Raji (cell line): ENCODE results near the gene TPRX1.

ENCODE experiments used
- POLR2A ChIP-seq: IDR thresholded peaks from 2 replicates; pipeline ENCODE4 v1.6.1; 2011; ENCODE audit warnings: low read depth, low read length, control low read depth; ENCODE audit not compliant: insufficient read depth

The TPRX1 gene

DNA sequence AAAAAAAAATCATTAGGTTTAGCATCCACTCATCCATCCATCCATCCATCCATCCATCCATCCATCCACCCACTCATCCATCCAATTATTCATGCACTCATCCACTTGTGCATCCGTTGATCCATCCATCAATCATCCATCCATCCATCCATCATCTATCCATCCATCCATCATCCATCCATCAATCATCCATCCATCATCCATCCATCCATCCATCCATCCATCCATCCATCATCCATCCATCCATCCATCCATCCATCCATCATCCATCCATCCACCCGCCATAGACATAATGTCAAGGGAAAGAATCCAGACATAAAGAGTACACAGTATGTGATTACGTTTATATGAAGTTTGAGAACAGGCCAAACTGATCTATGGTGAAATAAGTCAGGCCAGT, 34.8 kb downstream of the TPRX1 start:
- no peak for TF ChIP-seq POLR2A

DNA sequence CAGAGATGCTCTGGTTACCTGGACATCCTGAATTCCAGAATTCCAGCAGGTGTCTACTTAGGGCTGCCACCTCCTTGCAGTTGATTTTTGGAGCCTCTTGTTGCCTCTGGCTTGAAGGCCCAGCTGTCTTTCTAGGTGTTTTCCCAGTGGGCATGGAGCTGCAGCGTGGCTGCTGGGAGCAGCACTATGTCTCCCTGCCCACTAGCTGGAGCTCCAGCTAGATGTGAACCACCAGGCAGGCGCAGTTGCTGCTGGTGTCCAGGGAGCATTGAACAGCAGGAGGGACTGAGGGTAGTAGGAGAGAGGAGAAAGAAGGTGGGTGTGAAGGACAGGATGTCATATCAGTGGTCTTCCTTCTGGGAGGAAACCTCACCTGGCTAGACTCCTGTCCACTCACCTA, 35.7 kb downstream of the TPRX1 start:
- TF ChIP-seq POLR2A, result no peak

DNA sequence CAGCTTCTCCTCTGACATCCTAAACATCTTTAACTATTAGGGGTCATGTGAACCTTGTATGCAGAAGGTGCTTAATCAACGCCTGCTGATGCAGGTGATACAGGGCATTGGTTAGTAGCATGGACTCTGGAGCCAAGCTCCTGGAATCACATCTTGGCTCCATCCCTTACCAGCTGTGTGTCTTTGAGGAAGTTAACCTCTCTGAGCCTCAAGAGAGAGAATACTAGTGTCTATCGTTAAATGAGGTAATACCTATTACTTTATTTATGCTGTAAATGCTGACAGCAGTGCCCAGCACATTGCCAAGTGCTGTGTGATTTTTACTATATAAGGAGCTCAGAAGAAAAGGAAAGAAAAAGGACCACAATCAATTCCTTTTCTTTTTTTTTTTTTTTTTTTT, 37.0 kb downstream of the TPRX1 start:
- TF ChIP-seq POLR2A, result no peak

DNA sequence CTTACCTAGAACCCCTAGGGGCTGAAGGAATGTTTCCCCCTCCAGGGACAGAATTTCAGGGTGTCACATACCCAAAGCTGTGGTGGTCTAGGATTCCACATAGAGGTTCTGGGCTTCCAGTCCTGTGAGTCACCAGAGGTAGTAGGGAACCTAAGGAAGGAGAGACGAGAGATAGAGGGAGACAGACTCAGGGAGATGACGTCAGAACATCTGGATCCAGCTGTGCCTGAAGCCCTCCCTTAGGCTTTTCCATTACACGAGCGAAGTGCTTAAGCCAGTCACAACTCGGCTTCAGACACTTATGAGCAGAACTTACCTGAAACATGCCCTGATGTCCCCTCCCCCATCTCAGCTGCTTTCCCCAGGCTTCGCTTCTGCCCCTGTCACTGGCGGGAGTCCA, 37.7 kb downstream of the TPRX1 start:
- TF ChIP-seq POLR2A, result no peak

DNA sequence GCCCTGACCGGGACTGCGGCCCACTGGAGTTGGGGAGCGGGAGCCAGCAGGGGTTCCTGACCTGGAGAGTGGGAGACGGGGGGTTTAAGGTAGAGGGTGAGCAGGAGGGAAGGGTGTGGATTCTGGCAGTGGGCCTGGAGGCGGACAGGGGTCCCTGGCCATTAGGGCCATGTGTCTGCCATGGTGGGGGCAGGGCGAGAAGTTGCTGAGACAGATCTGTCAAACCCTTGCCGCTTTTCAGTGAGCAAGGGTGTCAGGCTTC, 38.1 kb downstream of the TPRX1 start:
- TF ChIP-seq POLR2A, result no peak

DNA sequence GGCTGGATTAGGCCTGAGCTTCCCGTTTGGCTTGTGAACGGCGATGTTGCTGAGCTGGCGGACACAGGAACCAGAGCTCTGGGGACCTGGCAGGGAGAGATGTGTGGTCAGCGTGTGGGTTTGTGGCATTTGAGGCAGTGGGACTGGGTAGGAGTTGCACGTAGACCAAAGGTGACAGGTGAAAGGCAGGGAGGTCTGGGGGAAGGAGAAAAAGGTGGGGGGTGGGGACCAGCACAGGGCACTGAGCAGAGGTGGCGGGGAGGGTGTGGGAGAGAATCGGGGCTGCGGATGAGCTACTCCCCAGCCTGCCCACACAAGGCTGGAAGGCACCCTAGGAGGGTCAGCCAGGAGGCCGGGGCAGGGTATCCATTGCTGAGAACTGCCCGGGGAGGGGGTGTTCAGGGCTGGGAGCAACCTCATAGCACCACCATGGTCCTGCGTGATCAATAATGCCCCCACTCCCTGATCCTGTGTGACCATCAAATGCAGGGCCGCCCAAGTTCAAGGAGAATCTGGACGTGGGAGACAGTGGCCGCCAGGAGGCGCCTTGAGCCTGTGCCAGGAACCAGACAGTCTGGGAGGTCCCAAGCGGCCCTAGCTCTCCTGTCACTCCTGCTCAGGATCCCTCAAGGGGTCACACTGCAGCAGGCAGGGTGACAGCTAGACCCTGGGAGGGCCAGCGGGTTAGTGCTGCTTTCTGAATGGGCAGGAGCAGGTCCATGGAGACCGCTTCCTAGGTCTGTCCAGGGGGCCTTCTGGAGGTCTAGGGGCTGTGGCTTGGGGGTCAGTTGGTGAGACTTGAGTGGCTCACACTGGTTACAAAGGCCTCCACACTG, 38.6 kb downstream of the TPRX1 start:
- no peak for TF ChIP-seq POLR2A

DNA sequence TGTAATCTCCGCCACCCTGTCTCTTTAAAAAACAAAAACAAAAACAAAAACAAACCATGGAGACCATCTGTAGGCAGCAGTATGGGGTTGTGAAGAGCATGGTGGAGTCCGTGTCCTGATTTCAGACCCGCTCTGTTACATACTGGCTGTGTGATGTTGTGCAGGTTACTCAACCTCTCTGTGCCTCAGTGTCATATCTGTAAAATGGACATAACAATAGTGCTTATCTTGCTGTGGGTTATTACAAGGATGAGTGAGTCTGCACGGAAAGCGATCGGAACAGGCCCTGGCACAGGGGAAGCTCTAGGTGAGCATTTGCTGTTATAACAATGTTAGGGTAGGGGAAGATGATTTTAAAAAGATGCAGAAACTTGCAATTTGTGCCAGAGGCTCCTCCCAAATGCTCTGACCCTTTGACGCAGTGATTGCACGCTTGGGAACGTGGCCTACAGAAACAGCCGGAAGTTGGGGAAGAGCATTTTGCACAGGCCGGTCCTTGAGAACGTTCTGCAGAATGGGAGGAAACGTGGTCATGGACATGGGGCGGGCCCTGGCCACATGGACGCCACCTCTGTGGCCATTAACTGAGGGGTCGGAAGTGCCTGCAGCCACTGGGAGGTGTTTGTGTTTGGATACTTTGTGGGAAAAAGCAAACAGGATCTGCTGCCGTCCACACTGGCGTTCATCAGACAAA, 41.6 kb downstream of the TPRX1 start:
- TF ChIP-seq POLR2A, result no peak

DNA sequence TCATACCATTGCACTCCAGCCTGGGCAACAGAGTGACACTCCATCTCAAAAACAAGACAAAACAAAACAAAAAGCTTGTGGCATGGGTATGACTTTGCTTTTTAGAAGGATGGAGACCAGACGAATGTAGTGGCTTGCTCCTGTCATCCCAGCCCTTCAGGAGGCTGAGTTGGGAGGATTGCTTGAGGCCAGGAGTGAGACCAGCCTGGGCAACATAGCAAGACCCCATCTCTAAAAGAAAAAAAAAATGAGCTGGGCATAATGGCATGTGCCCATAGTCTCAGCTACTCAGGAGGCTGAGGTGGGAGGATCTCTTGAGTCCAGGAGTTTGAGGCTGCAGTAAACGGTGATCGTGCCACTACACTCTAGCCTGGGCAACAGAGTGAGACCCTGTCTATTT, 42.2 kb downstream of the TPRX1 start:
- no peak for TF ChIP-seq POLR2A

DNA sequence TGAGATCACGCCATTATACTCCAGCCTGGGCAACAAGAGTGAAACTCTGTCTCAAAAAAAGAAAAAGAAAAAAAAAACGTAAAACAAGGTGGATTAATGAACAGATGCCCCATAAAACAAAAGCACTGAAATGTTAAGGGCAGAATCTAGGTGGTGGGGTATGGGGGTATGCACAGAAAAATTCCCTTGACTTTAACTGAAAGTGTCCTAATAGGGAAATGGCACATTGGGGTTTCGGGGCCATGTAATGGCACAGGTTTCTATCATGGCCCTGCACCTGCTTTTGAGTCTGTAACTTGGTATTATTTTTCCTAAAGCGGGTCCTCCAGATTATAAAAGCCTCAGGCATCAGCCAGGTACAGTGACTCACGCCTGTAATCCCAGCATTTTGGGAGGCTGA, 42.8 kb downstream of the TPRX1 start:
- TF ChIP-seq POLR2A, result no peak

DNA sequence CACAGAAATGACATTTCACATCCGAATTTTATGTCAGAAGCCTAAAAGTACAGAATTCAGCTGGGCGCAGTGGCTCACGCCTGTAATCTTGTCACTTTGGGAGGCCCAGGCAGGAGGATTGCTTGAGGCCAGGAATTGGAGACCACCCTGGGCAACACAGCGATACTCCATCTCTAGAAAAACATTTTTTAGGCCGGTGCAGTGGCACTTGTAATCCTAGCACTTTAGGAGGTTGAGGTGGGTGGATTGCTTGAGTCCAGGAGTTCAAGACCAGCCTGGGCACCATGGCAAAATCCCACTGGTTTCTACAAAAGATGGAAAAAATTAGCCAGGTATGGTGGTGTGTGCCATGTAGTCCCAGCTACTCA, 43.7 kb downstream of the TPRX1 start:
- TF ChIP-seq POLR2A, result no peak

DNA sequence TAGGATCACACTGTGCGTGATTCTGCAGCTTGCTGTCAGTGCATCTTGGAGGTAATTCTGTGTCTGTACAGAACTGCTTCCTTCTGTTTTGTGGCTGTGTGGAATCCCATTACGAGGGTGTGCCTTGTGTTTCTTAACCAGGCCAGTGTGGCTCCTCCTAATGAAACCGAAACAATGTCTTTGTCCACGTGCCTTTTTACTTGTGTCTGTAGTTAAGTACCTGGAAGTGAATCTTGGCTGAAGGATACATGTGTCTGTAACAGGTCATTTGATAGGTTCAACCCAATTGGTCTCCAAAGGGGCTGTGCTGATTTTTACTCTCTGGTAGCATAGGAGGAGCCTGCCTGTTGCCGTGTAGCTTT, 45.9 kb downstream of the TPRX1 start:
- no peak for TF ChIP-seq POLR2A

DNA sequence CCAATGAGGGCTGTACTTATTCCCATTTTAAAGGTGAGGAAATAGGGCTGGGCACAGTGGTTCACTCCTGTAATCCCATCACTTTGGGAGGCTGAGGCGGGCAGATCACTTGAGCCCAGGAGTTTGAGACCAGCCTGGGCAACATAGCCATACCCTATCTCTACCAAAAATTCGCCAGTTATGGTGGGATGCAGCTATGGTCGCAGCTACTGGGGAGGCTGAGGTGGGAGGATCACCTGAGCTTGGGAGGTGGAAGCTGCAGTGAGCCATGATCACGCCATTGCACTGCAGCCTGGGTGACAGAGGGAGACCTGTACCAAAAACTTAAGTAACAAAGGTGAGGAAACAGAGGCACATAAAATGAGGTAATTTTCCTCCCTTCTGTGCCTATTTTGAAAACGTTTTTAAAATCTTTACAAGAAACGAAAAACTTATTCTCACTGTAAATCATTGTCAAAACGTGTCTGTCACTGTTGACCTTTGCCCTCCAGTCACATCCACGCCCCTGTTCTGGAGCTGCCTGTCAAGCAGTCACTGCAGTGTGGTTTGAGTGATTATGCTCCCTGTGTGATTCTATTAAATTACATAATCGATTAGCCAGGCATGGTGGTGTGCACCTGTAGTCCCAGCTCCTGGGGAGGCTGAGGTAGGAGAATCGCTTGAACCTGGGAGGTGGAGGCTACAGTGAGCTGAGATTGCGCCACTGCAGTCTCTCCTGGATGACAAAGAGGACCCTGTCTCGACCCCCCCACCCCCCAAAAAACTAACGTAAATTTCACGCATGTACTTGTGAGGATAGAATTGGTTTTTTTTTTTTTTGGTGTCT, 46.5 kb downstream of the TPRX1 start:
- no peak for TF ChIP-seq POLR2A

DNA sequence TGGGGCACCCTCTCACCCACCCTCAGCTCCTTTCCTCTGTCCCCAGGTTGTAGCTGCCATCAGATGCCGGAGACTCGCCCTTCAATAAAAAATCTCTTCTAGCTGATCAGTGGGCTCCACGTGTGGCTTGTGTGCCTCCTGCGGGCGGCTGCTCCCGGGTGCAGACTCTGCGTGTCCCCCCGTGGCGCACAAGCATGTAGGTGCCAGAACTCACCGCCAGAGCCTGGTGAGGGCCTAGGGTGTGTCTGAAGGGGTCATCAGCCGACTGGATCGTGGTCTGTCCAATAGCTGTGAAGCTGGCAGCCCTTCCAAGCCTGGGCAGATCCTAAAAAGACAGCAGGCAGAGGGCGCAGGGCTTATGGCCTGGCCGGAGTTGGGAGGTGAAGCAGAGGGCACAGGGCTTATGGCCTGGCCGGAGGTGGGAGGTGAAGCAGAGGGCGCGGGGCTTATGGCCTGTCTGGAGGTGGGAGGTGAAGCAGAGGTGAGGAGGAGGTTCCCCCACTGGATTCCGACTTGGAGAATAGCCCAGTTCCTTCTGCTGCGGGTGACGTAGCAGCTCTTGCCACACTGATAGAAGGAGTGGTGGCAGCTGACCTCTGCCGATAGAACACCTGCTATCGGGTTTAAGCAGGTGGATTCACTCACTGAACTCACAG, 47.3 kb downstream of the TPRX1 start:
- no peak for TF ChIP-seq POLR2A

DNA sequence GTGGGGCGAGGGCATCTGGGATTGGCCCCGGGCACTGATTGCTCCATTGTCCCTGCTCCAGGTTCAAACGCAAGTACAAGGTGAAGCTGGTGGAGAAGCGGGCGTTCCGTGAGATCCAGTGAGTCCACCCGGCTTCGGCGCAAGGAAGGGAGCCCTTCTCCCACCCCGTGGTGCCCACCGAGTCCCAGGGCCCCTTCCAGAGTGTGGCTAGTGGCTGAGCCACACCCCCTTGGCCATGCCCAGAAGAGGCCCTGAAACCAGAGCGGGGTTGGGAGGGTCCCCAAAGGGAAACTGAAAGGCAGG, 47.8 kb downstream of the TPRX1 start:
- TF ChIP-seq POLR2A, result no peak

DNA sequence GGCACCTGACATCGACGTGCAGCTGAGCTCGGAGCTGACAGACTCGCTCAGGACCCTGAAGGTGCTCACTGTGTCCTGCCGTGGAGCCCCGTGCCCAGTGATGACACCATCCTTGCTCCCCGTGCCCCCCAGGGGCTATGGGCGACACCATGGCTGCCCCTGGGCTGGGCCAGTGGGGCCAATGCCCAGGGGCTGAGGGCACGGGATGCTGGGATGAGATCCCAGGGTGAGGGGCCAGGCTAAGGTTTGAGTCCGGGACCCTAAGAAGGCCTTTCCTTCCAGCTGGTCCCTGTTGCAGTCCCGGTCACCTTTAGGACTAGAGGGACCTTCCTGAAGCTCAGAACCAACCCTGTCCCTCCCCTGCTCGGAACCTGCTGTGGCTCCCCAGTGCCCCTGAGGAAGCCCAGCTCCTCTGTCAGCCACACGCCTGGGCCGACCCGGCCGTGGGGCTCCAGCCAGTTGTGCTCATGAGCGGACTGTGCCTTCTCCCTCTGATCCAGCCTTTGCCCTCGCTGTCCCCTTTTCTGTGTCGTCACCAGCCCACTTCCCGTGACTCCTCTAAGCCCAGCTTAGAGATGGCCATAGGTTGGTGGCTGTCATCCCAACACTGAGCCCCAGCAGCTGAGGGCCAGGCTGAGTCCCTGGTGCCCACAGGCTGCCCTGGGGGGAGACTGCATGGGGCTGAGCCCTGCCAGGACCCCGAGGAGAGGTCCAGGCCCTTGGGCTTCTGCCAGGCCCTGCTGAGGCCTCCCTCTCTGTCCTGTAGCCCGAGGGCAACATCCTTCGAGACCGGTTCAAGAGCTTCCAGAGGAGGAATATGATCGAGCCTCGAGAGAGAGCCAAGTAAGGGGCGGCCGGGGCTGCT, 48.4 kb downstream of the TPRX1 start:
- TF ChIP-seq POLR2A, result no peak
